ENCODE results near the gene TOP2B. TPM values are rescaled to one million over a fixed set of nuclear protein-coding genes. Genes with fewer than 3 reads are reported as not detected.

TOP2B gene
- total RNA-seq, 1 experiment from 2014 or later: 63.1 TPM

DNA sequence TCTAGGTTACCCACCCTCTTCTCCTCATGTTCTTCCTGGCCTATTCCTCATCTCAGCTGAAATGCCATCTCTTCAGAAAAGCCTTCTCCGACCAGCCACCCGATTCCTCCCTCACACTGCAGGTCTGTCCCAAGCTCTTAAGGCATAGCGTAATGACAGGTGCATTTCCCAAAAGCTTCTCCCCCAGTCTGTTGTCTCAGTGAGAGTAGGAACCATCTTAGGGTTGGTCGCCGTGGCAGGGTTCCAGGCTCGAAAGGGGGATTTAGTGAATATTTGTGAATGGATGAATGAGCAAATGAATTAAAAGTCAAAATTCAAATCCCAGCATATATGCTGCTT, 78.6 kb downstream of the TOP2B start:
- ChIA-PET POLR2A (no interaction called here), CTCF (no interaction called here)
- Histone ChIP-seq H3K9me3 (ENCODE audit: control insufficient read depth, insufficient read depth, low read depth, low read length) (no peaks in the 10 kb centered on the region), H3K36me3 (ENCODE audit: control insufficient read depth, insufficient read depth, low read length) (no peaks in the 10 kb centered on the region), H3K27ac (ENCODE audit: low read length) (no peak overlapping the region), H3K27me3 (ENCODE audit: control insufficient read depth, insufficient read depth, low read length) (no peaks in the 10 kb centered on the region), H3K4me3 (ENCODE audit: low read depth in 2 of 2, low read length in 2 of 2) (no peak overlapping the region), H3K4me1 (ENCODE audit: control insufficient read depth, insufficient read depth, low read length) (no peaks in the 10 kb centered on the region)
- ATAC-seq (no peak), DNase-seq (ENCODE audit: low read depth, low spot score) (no peak)
- TF ChIP-seq TCF7L2 (IDR thresholded peaks at IDR 0.05; ENCODE audit: low read depth, low read length) (no peak), SIN3A (IDR thresholded peaks at IDR 0.05; ENCODE audit: borderline replicate concordance, insufficient read depth, low read depth, low read length) (no peak), POLR2AphosphoS5 (IDR thresholded peaks at IDR 0.05; ENCODE audit: low read depth, low read length) (no peak), REST (IDR thresholded peaks at IDR 0.05; ENCODE audit: insufficient read depth in 1 of 2, low read depth in 2 of 2, low read length in 1 of 2) (no peak)
- TF ChIP-seq, protein P1, sequence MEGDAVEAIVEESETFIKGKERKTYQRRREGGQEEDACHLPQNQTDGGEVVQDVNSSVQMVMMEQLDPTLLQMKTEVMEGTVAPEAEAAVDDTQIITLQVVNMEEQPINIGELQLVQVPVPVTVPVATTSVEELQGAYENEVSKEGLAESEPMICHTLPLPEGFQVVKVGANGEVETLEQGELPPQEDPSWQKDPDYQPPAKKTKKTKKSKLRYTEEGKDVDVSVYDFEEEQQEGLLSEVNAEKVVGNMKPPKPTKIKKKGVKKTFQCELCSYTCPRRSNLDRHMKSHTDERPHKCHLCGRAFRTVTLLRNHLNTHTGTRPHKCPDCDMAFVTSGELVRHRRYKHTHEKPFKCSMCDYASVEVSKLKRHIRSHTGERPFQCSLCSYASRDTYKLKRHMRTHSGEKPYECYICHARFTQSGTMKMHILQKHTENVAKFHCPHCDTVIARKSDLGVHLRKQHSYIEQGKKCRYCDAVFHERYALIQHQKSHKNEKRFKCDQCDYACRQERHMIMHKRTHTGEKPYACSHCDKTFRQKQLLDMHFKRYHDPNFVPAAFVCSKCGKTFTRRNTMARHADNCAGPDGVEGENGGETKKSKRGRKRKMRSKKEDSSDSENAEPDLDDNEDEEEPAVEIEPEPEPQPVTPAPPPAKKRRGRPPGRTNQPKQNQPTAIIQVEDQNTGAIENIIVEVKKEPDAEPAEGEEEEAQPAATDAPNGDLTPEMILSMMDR (IDR thresholded peaks at IDR 0.05): no peak
- intact Hi-C loops (cut with micrococcal nuclease; ENCODE audit: unreplicated experiment): no loop called here
- in situ Hi-C loops (cut with HindIII; ENCODE audit: low pct_unique_long_range_greater_than_20kb, low sequenced_read_pairs): no loop called here
- BruUV-seq (replicated peaks): no TSS peak

GRCh38 chr3:25585361-25586166, 79.1 kb downstream of the TOP2B start:
- Histone ChIP-seq H3K27ac (ENCODE audit: low read length) (no peak overlapping the region), H3K4me1 (ENCODE audit: control insufficient read depth, insufficient read depth, low read length) (no peaks in the 10 kb centered on the region), H3K27me3 (ENCODE audit: control insufficient read depth, insufficient read depth, low read length) (no peaks in the 10 kb centered on the region), H3K4me3 (ENCODE audit: low read depth in 2 of 2, low read length in 2 of 2) (no peak overlapping the region), H3K9me3 (ENCODE audit: control insufficient read depth, insufficient read depth, low read depth, low read length) (no peaks in the 10 kb centered on the region), H3K36me3 (ENCODE audit: control insufficient read depth, insufficient read depth, low read length) (no peaks in the 10 kb centered on the region)
- no peak for TF ChIP-seq POLR2AphosphoS5 (IDR thresholded peaks at IDR 0.05; ENCODE audit: low read depth, low read length)
- TF ChIP-seq REST (IDR thresholded peaks at IDR 0.05; ENCODE audit: insufficient read depth in 1 of 2, low read depth in 2 of 2, low read length in 1 of 2): no peak
- TF ChIP-seq SIN3A (IDR thresholded peaks at IDR 0.05; ENCODE audit: borderline replicate concordance, insufficient read depth, low read depth, low read length): no peak
- TF ChIP-seq TCF7L2 (IDR thresholded peaks at IDR 0.05; ENCODE audit: low read depth, low read length): no peak
- TF ChIP-seq, protein P1 (IDR thresholded peaks at IDR 0.05): no peak
- ATAC-seq (no peak), DNase-seq (ENCODE audit: low read depth, low spot score) (no peak)
- BruUV-seq (replicated peaks): no TSS peak
- intact Hi-C loops (cut with micrococcal nuclease; ENCODE audit: unreplicated experiment) (no loop called here), in situ Hi-C loops (cut with HindIII; ENCODE audit: low pct_unique_long_range_greater_than_20kb, low sequenced_read_pairs) (no loop called here)
- CTCF ChIA-PET: no interaction called here
- POLR2A ChIA-PET: no interaction called here

Data from Panc1 (cell line).